AML-193 (cell line): Measurements from ENCODE around the gene NMNAT3.

ENCODE experiments used
- DNase-seq, 2 experiments: peaks; one replicate each; lab custom pipeline; 2025; lab: John Stamatoyannopoulos, UW

Gene NMNAT3

DNA sequence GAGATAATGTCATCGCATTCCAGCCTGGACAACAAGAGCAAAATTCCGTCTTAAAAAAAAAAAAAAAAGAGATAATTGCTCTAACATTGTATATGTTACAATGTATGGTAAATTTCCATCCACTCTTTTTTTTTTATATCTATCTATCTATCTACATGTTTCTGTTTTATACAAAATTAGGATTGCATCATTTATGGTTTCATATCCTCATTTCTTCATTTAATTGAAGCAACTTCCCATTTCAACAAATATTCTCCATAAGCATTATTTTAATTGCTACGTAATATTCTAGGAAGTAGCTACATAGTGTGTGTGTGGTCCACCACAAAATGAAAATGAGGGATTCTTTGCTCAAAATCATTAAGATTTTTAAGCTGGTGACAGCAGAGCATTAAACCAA is 156.6 kb downstream of the NMNAT3 start:
- DNase-seq = no peak

DNA sequence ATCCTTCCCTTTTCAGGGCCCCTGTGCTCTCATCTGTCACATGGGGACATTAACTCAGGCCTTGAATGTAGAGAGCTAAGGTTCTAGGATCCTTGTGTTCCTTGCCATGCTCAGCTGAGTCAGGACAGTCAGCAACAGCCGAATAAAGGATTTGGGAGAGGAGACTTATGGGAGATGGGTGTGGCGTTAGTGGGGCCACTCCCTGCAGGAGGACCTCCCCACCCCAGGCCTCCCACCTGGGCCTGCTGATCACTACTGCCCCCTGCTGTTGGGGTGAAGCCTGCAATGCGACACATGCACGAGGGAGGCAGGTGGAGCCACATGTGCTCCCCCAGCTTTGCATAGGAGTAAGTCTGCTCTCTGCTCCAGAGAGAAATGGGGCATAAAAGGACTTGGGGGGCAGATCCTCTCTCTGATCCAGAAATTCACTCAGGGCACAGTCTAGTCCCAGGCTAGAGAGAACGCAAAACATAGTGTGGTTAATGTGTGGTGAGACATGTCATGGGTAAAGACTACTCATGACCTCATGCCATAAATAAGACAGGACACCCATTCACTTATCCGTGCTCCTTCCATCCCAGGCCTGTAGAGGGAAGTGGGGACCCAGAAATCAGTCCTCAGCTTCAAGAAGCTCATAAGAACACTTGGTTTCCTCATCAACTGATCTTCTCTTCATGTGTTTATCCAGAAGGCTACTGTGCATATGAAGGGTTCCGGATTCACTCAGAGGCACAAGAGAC is 157.6 kb downstream of the NMNAT3 start:
- peak; percentile 6 to 15 for DNase-seq

DNA sequence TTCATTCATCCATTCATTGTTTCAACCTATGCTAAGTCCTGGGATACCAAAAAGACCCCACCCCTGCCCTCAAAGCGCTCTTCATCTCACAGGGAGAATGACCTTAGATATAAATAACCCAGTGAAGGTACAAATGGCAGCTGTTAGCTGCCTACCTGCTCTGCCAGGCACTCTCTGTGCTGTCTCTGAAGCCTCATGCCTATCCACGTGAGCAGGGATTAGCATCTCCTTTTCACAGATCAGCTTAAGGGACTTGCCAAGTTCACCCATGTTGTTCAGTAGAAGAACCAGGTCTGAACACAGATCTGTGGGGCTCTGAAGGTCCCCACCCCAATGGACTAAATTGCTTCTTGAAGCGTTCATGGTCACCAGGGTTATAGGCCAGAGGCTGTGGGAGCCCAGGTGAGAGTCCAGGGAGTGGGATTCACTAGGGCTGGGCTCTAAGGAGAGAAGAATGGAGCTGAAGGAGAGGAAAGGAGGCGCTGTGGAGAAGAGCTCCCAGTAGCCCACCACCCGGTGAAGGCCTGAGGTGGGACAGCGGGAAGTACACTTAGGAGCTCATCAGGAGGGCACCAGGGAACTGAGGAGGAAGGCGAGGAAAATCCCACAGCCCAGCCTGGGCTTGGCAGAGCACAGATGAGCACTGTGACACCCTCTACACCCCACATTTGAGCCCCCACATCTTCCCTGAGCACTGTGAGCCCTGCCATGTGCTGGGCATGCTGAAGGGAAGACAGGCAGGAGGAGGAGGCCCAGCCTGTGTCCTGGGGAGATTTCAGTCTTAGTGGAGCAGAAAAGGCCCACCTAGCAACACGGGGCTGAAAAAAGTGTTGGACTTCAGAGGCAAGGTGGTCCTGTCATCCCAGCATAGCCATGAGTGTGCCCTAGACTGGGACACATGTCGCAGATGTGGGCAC is 158.6 kb downstream of the NMNAT3 start:
- no peak for DNase-seq

DNA sequence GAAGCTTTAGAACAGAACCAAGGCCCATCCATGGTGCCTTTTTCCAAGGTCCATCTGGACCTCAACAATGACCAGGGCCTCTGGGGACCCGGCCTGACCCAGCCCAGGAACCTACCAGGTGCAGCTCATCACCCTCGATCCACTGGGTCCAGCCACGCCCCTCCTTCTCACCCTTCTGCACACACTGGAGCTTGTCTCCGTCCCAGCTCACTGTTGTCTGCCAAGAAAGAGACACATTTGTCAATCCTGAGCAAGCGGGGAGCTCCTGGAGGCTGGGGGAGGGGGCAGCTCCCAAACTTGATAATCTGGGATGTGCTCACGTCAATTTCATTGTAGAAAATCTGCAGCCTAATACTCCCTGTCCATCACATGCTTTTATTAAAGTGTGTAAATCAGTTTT is 159.5 kb downstream of the NMNAT3 start:
- no peak for DNase-seq

DNA sequence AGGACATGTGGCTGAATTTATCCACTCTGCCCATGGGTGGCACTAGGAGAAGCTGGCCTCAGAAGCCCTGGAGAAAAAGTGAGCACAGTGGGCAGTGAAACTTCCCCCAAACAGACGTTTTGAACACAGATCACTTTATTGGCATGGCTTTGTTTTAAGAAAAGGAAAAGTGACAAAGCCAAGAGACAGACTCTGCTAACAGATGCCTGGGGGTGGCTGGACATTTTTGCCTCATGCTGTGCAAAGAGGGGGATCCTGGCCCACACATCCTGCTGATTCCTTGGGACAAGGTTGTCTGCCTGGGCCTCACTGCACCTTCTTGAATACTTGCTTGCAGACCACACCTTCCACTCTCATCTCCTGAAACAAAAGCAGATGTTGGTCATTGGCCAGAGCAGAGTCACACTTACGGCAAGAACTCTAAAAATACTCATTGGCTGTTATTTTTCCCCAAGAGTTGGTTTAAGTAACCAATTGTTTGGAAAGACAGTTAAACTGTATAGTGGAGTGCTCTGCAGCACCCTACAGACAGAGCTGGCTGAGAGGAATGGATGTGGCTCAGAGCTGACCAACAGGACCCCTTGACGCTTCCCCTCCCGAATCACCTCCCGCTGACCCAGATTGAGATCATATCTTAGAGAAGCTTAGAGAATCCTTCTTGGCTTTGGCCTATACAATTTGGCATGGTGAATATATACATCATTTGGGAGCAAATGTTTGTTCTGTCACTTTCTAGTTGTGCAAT is 160.3 kb downstream of the NMNAT3 start:
- DNase-seq = no peak

DNA sequence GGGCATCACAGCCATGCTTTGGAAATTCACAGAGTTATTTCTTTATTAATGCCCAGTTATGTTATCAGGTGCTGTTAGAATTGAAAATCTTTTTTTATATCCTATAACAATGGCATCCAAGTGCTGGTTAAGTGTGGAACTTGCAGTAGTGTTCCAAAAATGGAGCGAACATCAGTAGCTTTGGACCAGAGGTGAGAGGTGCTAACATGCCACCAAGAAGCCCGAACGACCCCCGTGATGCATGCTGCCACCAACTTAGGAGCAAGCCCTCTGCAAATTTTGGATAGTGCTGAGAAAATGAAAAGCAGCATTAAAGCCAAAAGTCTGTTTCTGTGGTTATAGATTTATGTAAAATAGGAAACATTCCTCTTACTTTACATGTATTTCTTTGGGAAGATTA is 163.0 kb downstream of the NMNAT3 start:
- no peak for DNase-seq
